GM10847 (cell line): ENCODE results near the gene CBL.

ENCODE experiments used
- POLR2A ChIP-seq: IDR thresholded peaks from 2 replicates; pipeline ENCODE4 v1.6.1; 2011; ENCODE audit not compliant: insufficient read length; ENCODE audit errors: extremely low read depth

CBL gene

DNA sequence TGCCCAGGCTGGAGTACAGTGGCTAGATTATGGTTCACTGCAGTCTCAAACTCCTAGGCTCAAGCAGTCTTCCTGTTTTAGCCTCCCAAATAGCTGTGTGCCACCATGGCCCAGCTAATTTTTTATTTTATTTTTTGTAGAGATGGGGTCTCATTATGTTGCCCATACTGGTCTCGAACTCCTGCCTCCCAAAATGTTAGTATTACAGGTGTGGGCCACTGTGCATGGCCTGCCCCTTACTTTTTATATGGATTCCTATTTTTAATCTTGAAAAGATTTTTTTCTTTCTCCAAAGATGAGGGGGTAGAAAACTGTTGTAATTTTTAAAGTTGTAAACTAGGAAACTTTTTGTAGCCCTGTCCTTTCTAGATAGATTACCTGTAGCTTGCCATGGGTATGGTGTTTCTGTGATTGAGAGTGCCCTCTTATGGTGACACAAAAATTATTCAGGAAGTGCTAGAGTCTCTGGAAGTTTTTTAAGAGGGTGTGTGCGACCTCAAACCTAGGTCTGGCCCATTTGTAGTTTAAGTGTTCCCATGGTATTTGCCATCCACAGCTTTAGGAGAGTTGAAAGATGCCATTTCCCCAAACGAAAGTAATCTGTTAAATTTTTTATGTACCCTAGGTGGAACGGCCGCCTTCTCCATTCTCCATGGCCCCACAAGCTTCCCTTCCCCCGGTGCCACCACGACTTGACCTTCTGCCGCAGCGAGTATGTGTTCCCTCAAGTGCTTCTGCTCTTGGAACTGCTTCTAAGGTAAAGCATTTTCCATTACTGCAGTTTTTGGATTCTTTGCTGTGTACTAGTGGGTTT lies 78.4 kb downstream of the CBL start:
- no peak for TF ChIP-seq POLR2A

DNA sequence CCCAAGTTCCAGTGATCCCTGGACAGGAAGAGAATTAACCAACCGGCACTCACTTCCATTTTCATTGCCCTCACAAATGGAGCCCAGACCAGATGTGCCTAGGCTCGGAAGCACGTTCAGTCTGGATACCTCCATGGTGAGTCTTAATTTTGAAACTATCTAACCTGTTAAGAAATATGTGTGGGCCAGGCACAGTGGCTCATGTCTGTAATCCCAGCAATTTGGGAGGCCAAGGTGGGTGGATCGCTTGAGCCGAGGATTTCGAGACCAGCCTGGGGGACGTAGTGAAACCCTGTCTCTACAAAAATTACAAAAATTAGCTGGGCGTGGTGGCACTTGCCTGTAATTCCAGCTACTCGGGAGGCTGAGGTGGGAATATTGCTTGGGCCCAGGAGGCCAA lies 79.3 kb downstream of the CBL start:
- TF ChIP-seq POLR2A = no peak

DNA sequence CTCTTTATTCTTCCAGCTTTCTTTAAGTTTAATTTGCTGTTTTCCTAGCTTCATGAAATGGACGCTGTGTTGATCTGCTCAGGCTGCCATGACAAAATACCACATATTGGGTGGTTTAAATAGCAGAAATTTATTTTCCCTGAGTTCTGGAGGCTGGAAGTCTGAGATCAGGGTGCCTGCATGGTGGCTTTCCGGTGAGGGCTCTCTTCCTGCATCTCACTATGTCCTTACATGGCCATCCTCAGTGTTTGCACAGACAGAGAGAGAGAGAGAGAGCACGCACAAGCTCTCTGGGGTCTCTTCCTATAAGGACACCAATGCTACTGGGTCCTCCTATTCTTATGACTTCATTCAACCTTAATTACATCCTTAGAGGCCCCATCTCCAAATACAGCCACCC lies 82.1 kb downstream of the CBL start:
- no peak for TF ChIP-seq POLR2A

DNA sequence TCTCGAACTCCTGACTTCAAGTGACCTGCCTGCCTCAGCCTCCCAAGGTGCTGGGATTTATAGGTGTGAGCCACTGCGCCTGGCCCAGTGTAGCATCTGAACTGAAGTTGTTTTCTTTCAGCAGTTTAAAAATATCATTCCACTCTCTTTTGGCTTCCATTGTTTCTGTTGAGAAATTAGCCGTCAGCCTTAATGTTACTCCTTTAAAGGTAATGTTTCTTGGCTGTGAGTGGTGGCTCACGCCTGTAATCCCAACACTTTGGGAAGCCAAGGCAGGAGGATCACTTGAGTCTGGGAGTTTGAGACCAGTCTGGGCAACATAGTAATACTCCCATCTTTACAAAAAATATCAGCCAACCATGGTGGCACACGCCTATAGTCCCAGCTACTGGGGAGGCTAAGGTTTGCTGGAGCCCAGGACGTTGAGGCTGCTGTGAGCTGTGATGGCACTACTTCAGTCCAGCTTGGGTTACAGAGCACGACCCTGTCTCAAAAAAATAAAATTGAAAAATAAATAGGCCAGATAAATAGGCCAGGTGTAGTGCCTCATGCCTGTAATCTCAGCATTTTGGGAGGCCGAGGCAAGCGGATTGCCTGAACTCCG lies 84.9 kb downstream of the CBL start:
- no peak for TF ChIP-seq POLR2A

DNA sequence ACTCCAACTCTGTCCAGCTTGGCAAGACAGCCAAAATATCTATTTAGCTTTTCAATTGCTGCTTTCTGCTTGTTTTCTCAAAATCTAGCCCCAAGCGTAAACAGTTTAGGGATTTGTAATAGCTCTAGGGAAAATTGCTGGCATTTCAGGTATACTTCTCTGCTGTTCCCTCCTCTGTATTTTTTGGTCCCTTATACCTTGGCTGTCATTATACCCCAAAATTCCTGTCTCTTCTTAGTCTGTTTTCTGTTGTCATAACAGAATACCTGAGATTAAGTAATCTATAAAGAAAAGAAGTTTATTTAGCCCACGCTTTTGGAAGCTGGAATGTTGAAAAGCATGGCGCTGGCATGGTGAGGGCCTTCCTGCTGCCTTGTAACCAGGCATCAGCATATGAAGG lies 87.3 kb downstream of the CBL start:
- no peak for TF ChIP-seq POLR2A

DNA sequence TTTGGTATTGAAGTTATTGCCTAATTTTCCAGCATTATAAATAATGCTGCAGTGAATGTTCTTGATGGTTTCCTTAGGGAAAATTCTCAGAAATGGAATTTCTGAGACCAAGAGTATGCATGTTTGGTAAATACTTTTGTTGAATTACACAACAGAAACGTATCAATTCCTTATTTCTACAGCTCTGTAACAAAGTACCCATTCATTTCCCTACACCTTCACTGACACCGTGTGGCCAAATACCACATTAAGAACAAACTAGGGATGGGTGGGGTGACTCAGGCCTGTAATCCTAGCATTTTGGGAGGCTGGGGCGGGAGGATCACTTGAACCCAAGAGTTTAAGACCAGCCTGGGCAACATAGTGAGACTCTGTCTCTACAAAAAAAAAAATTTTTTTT lies 89.0 kb downstream of the CBL start:
- no peak for TF ChIP-seq POLR2A

DNA sequence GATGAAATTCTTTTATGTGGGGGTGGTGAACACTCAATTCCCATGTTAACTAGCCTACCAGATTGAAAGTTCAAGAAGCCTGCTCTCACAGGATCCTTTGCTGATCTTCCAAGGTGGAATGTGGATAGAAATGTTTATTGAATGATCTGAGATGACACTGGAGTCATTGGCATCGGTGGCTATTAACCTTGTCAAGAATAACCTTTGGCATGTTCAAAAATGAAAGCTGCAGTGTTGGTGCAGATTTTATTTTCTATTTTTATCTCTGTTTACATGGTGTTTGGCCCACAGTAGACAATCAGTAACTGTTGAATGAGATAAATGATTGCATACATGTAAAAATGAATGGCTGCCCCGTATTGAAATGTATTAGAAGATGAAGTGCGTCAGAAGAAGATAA lies 91.8 kb downstream of the CBL start:
- no peak for TF ChIP-seq POLR2A

DNA sequence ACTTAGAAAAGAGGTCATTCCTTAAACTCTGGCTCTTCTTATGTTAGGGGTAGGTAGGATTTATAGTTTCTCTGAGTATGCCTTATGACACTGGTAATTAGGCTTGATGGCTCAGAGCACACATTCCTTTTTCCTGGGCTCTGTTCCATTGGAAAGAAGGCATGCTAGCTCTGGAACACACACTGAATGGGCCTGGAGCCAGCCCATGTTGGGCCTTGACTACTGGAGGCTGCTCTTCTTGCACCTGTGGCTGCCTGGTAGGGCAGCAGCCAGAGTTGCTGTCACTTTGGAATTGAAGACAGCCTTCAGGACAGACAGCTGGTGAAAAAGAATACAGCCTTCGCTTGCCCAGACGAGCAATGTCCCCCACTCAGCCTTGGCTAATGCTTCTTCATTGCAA lies 92.6 kb downstream of the CBL start:
- TF ChIP-seq POLR2A = no peak

DNA sequence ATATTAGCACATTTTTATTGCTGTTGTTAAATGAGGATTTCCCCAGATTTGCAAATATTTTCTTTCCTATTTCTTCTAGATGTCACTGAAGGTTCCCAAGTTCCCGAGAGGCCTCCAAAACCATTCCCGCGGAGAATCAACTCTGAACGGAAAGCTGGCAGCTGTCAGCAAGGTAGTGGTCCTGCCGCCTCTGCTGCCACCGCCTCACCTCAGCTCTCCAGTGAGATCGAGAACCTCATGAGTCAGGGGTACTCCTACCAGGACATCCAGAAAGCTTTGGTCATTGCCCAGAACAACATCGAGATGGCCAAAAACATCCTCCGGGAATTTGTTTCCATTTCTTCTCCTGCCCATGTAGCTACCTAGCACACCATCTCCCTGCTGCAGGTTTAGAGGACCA lies 93.3 kb downstream of the CBL start:
- no peak for TF ChIP-seq POLR2A

DNA sequence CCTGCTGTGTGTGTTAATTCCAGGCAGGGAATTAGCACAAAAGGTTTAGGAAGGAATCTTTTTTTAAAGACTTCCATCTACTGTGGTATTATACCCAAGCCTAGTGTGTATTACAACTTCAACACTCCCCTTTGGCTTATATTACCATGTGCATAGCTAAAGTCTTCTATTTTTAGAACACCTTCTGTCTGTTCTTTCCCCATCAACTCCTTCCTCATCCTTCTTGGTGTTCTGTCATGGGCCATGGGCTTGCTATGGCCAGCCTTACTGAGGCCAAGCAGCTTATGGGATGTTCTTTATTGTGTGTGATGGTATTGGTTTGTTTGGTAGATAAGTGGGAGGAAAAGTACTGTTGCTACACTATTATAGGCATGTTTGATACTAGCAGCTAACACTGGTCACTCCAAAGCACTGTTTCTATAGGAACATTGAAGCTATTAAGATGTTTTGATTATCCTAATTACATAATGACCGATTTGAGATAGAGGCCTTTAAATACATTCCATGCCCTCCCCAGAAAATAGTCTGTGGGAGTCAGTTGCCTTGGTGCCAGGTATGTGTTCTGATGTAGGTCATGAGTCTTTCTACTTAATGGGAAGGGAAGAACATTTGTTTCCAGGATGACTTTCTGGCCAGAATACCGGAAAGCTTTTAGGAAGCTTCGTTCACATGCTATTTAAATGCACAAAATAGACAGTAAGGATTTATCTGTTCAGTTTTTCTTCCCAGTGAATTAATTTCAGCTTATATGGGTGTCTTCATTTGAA lies 94.2 kb downstream of the CBL start:
- TF ChIP-seq POLR2A = no peak

DNA sequence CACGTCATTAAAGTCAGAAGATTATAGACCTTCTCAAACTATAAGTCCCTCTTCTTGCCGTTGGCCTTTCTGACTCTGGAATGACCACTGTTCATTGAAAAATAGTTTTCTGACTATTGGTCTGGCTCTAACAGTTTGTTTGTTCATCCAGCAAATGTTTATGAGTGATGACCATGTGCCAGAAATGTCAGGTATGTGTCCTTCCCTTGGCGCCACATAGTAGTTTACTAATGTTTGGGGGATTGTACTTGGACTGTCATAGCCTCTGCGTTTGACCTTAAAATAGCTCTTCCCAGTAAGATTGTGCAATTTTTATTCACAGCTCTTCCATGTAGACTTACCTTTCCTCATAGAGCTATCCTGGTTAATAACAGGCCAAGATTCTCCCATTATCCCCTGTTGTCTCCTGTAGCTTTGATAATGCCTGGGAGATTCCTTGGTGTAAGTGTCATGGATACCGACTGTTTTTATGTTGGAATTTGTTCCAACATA lies 97.1 kb downstream of the CBL start:
- no peak for TF ChIP-seq POLR2A

DNA sequence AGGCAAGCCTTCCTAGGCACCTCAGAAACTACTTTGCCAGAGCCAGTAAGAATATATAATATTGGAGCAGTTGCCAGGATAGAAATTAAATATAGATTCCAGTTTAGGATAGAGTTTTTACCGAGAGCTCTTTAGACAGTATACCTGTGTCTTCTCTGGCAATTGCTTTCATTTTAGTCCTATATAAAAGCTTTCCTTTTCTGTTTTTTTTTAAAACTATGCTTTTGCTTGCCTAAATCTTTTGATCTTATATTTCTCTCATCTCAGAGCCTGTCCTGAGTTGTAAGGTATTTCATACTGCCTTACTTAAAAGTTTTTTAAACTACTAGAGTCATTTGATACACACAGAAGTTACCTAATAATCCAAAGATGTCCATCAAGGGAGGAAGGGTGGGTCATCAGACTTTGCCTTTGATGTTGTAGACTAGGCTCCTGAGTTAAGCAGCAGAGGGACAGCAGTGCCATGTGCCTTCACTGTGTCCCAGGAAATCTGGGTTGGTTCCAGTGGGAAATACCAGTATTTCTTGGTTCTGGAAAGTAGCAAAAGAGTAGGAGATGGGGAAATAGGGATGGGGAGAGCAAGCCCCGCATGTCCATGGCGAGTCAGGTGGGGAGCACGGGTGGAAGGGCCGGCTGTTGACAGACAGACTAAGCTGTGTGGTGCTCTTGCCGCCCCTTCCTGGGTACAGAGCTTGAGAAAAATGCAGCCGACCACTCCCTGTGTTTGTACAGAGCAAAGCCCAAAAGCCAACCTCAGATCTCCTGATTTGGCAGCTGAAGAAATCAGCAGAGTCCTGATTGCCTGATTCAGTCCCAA lies 99.6 kb downstream of the CBL start:
- TF ChIP-seq POLR2A = no peak

DNA sequence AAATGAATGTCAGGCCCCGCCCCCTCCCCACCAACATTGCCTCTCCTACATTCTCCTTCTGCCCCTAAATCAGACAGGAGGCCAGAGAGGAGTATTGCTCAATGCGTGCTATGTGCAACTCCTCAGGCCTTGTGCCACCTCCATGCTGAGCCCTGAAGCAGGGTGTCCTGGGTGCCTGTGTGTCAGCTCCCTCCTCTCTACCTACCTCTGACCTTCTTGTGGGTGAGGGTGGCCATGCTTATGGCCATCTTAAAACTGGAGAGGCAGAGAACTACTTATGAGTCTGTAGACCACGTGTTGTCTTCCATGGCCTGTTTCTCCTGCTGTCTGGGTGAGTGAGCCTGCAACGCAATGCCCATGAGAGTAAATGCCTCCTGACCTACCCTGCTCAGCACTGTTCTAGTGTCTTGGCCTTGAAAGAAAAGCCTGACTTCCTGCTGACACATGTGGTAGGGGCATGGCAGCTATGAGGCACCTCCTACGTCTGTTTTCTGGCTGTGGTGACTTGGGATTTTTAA lies 100.3 kb downstream of the CBL start:
- TF ChIP-seq POLR2A = no peak

DNA sequence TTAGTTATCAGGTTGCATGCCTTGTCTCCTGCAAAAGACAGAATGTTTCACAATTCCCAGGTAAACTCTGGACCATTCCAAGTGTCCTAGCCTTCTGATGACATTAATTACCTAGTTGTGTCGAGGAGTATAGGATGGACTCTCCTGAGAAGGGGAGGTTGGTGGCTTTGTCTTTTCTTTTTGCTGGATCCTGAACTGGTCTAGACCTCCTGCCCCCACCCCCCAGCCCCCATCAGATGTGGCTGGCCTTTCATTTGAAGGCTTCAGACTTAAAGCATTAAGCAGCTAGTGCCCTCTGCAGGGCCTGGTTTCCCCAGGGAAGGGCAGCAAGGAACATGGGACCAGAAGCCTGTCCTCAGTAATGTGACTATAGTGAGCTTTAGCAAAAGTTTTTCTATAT lies 101.1 kb downstream of the CBL start:
- TF ChIP-seq POLR2A = no peak

DNA sequence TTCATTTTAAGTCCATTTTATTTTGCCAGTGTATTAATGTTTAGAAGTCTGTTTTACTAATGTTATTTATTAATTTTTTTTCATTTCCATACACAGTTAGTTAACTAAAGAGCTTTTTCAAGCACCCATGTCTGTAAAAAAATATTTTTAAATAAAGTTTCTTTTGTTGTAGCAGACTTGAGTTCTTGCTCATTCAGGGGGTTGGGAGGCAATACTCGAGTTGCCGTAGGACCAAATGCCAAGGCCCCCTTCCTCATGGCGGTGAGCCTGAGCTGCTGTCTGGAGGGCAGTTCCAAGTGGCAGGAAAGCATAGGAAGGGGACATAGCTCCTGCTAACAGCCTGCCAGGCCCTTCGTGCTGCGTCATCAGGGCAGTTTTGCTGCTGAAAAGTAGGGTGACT lies 101.8 kb downstream of the CBL start:
- TF ChIP-seq POLR2A = no peak

DNA sequence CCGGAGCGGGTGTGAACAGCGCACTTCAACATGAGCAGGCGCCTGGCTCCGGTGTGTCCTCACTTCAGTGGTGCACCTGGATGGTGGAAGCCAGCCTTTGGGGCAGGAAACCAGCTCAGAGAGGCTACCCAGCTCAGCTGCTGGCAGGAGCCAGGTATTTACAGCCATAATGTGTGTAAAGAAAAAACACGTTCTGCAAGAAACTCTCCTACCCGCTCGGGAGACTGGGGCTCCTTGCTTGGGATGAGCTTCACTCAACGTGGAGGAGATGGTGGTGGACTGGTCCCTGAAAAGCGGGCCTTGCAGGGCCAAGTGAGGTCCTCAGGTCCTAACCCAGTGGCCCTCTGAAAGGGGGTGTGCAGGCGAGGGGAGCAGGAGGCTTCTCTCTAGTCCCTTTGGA lies 103.3 kb downstream of the CBL start:
- no peak for TF ChIP-seq POLR2A
